Measurements from ENCODE around the gene KCNK15.

KCNK15 gene

GRCh38 chr20:44733341-44734069 lies 12.2 kb upstream of the KCNK15 start:
- Histone ChIP-seq H4K20me1 (no peaks in the 10 kb centered on the region), H3K27ac (no peak overlapping the region), H3K36me3 (no peaks in the 10 kb centered on the region), H3K4me1 (peaks cover 5% of the 10 kb centered on the region; the same call in 1 of the 2 replicates), H3K4me3 (no peak overlapping the region), H3K9me3 (peaks cover 11% of the 10 kb centered on the region), H3K27me3 (no peaks in the 10 kb centered on the region), H3K9ac (no peak overlapping the region), H3K4me2 (no peak overlapping the region)
- no peak for TF ChIP-seq Cebpa-rat (IDR thresholded peaks at IDR 0.05)

GRCh38 chr20:44734938-44735337 lies 10.7 kb upstream of the KCNK15 start:
- Histone ChIP-seq H3K27me3 (no peaks in the 10 kb centered on the region), H3K4me1 (peaks cover 5% of the 10 kb centered on the region; the same call in 1 of the 2 replicates), H3K27ac (no peak overlapping the region), H3K36me3 (no peaks in the 10 kb centered on the region), H3K4me3 (no peak overlapping the region), H3K4me2 (no peak overlapping the region), H4K20me1 (no peaks in the 10 kb centered on the region), H3K9ac (no peak overlapping the region), H3K9me3 (peaks cover 11% of the 10 kb centered on the region)
- no peak for TF ChIP-seq Cebpa-rat (IDR thresholded peaks at IDR 0.05)

GRCh38 chr20:44735816-44736169 lies 9.9 kb upstream of the KCNK15 start:
- TF ChIP-seq Cebpa-rat (IDR thresholded peaks at IDR 0.05) = no peak
- H3K4me1 ChIP-seq = peaks cover 5% of the 10 kb centered on the region; the same call in 1 of the 2 replicates
- H3K4me2 ChIP-seq = 0 out of 2 replicates have a peak overlapping the region, but pooled peaks have one; percentile 19
- no peak overlapping the region for H3K27ac ChIP-seq
- H3K4me3 ChIP-seq = no peak overlapping the region
- H4K20me1 ChIP-seq = no peaks in the 10 kb centered on the region
- H3K9me3 ChIP-seq = peaks cover 11% of the 10 kb centered on the region
- no peaks in the 10 kb centered on the region for H3K27me3 ChIP-seq
- H3K36me3 ChIP-seq = no peaks in the 10 kb centered on the region
- no peak overlapping the region for H3K9ac ChIP-seq

GRCh38 chr20:44736170-44737021 lies 9.3 kb upstream of the KCNK15 start:
- Histone ChIP-seq H3K27me3 (no peaks in the 10 kb centered on the region), H3K36me3 (no peaks in the 10 kb centered on the region), H3K4me3 (no peak overlapping the region), H3K27ac (no peak overlapping the region), H4K20me1 (no peaks in the 10 kb centered on the region), H3K4me2 (0 out of 2 replicates have a peak overlapping the region, but pooled peaks have one; percentile 19), H3K9me3 (peaks cover 11% of the 10 kb centered on the region), H3K4me1 (peaks cover 5% of the 10 kb centered on the region; the same call in 1 of the 2 replicates), H3K9ac (no peak overlapping the region)
- peak; percentile 71 for TF ChIP-seq Cebpa-rat (IDR thresholded peaks at IDR 0.05)

GRCh38 chr20:44737116-44737515 lies 8.5 kb upstream of the KCNK15 start:
- Histone ChIP-seq H3K9me3 (peaks cover 11% of the 10 kb centered on the region), H3K27ac (no peak overlapping the region), H3K36me3 (no peaks in the 10 kb centered on the region), H3K4me2 (no peak overlapping the region), H3K4me3 (no peak overlapping the region), H3K27me3 (no peaks in the 10 kb centered on the region), H3K9ac (no peak overlapping the region), H3K4me1 (peaks cover 5% of the 10 kb centered on the region; the same call in 1 of the 2 replicates), H4K20me1 (no peaks in the 10 kb centered on the region)
- TF ChIP-seq Cebpa-rat (IDR thresholded peaks at IDR 0.05) = no peak

- peaks cover 5% of the 10 kb centered on the region; the same call in 1 of the 2 replicates for H3K4me1 ChIP-seq
- H3K4me2 ChIP-seq = peak overlapping the region; percentile 22; the same call in 1 of the 2 replicates
- H3K27me3 ChIP-seq = peaks cover 5% of the 10 kb centered on the region; the same call in 1 of the 2 replicates
- H4K20me1 ChIP-seq = no peaks in the 10 kb centered on the region
- H3K4me3 ChIP-seq = no peak overlapping the region
- H3K9me3 ChIP-seq = peaks cover 11% of the 10 kb centered on the region
- no peak overlapping the region for H3K27ac ChIP-seq
- no peaks in the 10 kb centered on the region for H3K36me3 ChIP-seq
- TF ChIP-seq Cebpa-rat (IDR thresholded peaks at IDR 0.05) = no peak
- H3K9ac ChIP-seq = no peak overlapping the region
Measured at GRCh38 chr20:44738813-44739477, 6.7 kb upstream of the KCNK15 start.

GRCh38 chr20:44739942-44740341 lies 5.7 kb upstream of the KCNK15 start:
- peaks cover 5% of the 10 kb centered on the region; the same call in 1 of the 2 replicates for H3K4me1 ChIP-seq
- H3K4me3 ChIP-seq = no peak overlapping the region
- H3K9me3 ChIP-seq = peaks cover 11% of the 10 kb centered on the region
- no peaks in the 10 kb centered on the region for H3K36me3 ChIP-seq
- H3K27ac ChIP-seq = no peak overlapping the region
- H3K4me2 ChIP-seq = no peak overlapping the region
- no peak overlapping the region for H3K9ac ChIP-seq
- H4K20me1 ChIP-seq = no peaks in the 10 kb centered on the region
- peaks cover 15% of the 10 kb centered on the region for H3K27me3 ChIP-seq
- TF ChIP-seq Cebpa-rat (IDR thresholded peaks at IDR 0.05) = no peak

GRCh38 chr20:44742304-44743079 lies 3.2 kb upstream of the KCNK15 start:
- no peaks in the 10 kb centered on the region for H4K20me1 ChIP-seq
- no peak overlapping the region for H3K4me2 ChIP-seq
- H3K36me3 ChIP-seq = no peaks in the 10 kb centered on the region
- no peak overlapping the region for H3K9ac ChIP-seq
- H3K4me1 ChIP-seq = peaks cover 6% of the 10 kb centered on the region; the same call in 1 of the 2 replicates
- no peak for TF ChIP-seq Cebpa-rat (IDR thresholded peaks at IDR 0.05)
- H3K27ac ChIP-seq = no peak overlapping the region
- H3K4me3 ChIP-seq = no peak overlapping the region
- H3K9me3 ChIP-seq = peaks cover 2% of the 10 kb centered on the region
- H3K27me3 ChIP-seq = peaks cover 33% of the 10 kb centered on the region
